HG03159 (cell line): ENCODE results near the gene CELA2B.
"Not testable (repeated sequence)": the region's sequence is repeated elsewhere in the genome, so short reads cannot be mapped to it uniquely, and the experiment has no call there.

Experiments used
- ATAC-seq: cut with Tn5 transposase; IDR thresholded peaks from one replicate; pipeline ENCODE4 v1.9.1; 2021; ENCODE audit warnings: mild to moderate bottlenecking, moderate library complexity; ENCODE audit not compliant: unreplicated experiment

CELA2B gene

DNA sequence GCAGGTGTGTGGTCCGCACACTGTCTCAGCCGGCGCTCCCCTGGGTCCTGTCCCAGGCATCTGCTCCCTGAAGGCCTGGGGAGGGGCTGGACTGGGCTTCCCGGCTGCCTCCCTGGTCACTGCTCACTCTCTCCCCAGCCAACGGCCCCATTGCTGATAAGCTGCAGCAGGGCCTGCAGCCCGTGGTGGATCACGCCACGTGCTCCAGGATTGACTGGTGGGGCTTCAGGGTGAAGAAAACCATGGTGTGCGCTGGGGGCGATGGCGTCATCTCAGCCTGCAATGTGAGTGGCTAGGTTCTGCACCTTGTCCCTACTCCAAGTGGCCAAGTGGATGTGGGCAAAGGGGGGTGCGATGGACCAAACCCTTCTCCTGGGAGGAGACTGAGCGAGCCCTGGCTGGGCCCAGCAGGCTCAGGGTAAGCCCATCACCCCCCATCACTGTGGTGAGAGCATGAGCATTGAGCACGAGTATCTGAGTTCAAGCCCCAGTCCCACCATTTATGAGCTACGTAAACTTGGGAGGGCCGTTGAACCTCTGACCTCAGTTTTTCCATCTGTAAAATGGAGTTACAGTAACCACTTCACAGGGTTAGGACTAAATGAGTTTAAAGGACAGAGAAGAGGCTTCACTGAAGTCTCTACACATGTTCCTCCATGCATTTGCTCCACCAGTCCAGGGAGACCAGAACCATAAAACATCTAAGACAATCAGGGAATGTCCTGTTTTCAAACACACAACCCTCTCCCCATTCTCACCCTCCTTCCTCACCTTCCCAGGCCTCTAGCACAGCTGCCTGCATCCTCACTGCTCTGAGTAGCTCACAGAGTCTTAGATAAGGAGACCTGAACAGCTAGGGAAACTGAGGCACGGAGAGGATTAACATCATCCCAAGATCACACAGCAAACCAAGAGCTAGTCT is 31.2 kb upstream of the CELA2B start:
- no peak for ATAC-seq

GRCh38 chr1:15445390-15446122 is 30.3 kb upstream of the CELA2B start:
- no peak for ATAC-seq

GRCh38 chr1:15446212-15446611 is 29.7 kb upstream of the CELA2B start:
- ATAC-seq: no peak

GRCh38 chr1:15448877-15449462 is 26.9 kb upstream of the CELA2B start:
- ATAC-seq: no peak

- ATAC-seq: no peak
Measured at GRCh38 chr1:15449567-15449966, 26.3 kb upstream of the CELA2B start.

DNA sequence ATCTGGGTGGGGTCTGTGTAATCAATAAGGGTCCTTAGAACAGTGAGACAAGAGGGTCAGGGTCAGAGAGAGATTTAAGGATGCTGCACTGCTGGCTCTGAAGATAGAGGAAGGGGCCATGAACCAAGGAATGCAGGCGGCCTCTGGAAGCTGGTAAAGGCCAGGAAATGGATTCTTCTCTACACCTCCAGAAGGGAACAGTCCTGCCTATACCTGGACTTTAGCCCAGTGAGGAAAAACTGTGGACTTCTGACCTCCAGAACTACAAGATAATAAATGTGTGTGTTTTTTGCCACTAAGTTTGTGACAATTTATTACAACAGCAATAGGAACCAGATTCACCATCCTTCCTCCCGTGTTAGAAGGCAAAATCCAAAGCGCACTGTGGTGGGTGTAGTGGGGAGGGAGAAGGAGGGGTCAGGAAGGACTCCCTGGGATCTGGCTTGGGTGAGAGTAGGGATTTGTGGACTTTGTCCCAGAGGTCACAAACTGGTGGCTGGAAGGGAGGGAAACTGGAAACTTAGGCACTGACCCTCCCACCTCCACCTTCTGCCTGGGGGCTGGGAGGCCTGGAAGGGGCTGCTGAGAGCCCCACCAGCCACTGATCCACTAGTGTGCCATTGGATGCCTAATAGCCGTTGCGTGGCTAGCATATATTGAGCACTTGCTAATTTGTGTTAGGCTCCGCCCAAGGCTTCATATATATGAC is 24.7 kb upstream of the CELA2B start:
- no peak for ATAC-seq

GRCh38 chr1:15452216-15452615 is 23.7 kb upstream of the CELA2B start:
- ATAC-seq: no peak

DNA sequence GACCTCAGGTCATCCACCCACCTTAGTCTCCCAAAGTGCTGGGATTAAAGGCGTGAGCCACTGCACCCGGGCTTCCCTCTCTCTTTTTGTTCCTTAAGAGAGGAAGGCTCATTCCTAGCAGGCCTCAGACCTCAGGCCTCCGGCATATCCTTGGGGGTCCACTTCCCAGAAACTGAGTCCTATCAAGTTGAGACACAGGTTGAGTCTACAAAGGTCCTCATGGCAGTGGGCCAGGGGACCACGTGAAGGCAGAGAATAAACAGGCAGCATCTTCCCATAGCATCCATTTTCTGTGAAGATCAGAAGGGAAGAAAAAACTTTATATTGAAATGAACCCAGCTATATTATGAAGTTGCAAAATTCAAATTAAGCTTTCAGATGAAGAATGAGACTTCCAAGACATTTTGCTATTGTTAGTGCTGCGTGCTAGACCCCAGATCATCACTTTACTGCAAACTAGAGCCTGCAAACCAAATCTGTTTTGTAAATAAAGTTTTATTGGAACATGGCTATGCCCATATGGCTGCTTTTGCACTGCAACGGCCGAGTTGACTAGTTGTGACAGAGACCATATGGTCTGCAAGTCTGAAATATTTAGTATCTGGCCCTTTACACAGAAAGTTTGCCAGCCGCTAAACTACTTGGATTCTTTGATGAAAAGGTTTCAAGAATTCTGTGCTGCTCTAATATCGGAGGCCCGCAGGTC is 22.9 kb upstream of the CELA2B start:
- no peak for ATAC-seq

DNA sequence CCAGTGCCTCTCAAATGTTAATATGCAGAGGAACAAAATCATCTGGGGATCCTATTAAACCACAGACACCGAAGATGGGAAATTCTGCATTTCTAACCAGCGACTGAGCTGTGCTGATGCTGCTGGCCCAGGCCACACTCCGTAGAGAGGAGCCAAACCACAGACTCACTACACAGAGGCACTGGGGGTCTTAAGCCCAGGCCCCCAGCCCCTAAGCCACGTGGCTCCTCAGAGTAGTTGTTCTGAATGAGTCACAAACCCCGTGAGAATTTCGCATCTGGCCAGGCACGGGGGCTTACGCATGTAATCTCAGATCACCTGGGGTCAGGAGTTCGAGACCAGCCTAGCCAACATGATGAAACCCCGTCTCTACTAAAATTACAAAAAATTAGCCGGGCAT is 22.2 kb upstream of the CELA2B start:
- no peak for ATAC-seq

- ATAC-seq: no peak
Measured at GRCh38 chr1:15454256-15454655, 21.6 kb upstream of the CELA2B start.

GRCh38 chr1:15455522-15455921 is 20.4 kb upstream of the CELA2B start:
- no peak for ATAC-seq

- ATAC-seq: no peak
Measured at GRCh38 chr1:15456313-15456954, 19.5 kb upstream of the CELA2B start, which contains the start of gene CELA2A. Gene CELA2A, plus strand, starts transcription at chr1:15456732. Its CDS starts 22 bp downstream, at chr1:15456754.

GRCh38 chr1:15457585-15457984 is 18.3 kb upstream of the CELA2B start:
- ATAC-seq: no peak

DNA sequence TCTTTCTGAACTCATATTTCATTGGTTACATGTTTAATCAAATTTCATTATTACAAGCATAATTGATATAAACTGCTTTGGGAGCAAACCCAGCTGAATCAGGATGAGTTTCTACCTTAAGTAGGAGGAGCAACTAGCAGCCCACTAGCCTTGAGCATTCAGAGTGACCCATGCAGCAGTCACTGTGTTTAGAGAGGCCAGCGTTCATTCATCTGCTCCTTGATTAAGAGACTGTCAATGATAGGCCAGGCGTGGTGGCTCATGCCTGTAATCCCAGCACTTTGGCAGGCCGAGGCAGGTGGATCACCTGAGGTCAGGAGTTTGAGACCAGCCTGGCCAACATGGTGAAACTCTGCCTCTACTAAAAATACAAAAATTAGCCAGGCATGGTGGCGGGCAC is 17.5 kb upstream of the CELA2B start:
- ATAC-seq: not testable (repeated sequence)

GRCh38 chr1:15459771-15460707 is 15.9 kb upstream of the CELA2B start:
- no peak for ATAC-seq

DNA sequence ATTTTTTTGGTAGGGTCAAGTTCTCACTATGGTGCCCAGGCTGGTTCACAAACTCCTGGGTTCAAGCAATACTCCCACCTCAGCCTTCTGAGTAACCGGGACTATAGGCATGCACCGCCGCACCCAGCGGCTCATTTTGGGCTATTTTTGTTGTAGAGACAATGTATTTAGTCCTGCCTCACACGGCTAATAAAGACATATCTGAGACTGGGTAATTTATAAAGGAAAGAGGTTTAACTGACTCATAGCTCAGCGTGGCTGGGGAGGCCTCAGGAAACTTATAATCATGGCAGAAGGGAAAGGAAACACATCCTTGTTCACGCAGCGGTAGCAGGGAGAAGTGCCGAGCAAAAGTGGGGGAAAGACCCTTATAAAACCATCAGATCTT is 15.2 kb upstream of the CELA2B start:
- no peak for ATAC-seq

DNA sequence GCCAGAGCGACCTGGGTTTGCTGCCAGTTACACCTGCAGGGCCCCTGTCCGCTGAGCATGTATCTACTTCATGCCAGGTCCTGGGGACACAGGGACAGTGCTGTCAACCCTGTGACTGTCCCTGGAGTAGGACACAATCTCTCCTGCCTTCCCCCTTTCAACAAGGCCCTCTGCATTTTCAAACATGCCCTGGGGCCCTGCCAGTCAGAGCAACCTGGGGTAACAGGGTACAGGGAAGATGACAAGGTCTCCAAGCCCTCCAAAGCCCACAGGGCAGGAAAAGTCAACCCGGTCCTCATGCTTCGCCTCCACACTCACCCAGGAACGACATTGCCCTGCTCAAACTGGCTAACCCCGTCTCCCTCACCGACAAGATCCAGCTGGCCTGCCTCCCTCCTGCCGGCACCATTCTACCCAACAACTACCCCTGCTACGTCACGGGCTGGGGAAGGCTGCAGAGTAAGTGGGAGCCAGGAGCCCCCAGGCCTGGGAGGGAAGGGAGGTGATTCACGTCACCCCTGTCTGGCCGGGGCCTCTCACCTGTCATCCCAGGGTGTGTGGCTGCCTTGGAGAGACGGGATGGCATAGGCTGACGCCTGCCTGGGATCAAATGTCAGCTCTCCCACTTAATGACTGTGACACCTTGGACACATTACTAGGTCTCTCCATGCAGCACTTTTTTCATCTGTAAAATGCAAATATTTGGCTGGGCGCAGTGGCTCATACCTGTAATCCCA is 12.7 kb upstream of the CELA2B start:
- not testable (repeated sequence) for ATAC-seq

GRCh38 chr1:15463926-15464322 is 12.0 kb upstream of the CELA2B start:
- not testable (repeated sequence) for ATAC-seq
